Small intestine (tissue), 7 donors: Measurements from ENCODE around the gene PCDHGA4. TPM values are rescaled to one million over a fixed set of nuclear protein-coding genes. Genes with fewer than 3 reads are reported as not detected.
"Not testable (repeated sequence)": the region's sequence is repeated elsewhere in the genome, so short reads cannot be mapped to it uniquely, and the experiment has no call there.

ENCODE experiments used
- DNase-seq, 2 donors: peaks; one replicate each; pipeline versions ENCODE4 v3.0.0 to v3.0.0-alpha.2; 2013
- FAIRE-seq: peaks from 2 replicates; lab custom pipeline; 2012; peaks lifted over from hg19 to GRCh38; lab: Jason Lieb, UNC
- H3K27ac ChIP-seq, 3 donors: one replicate each; pipeline ENCODE4 v1.5.1; 2013; ENCODE audit warnings: low read length in 2 of 3, mild to moderate bottlenecking in 2 of 3, control low read depth in 1 of 3, inconsistent platforms in 1 of 3, low read depth in 1 of 3, moderate library complexity in 1 of 3
- H3K27me3 ChIP-seq, 3 donors: one replicate each; pipeline ENCODE4 v1.6.1; 2013; ENCODE audit warnings: low read length in 3 of 3, inconsistent platforms in 1 of 3; ENCODE audit not compliant: control insufficient read depth in 3 of 3, insufficient read depth in 3 of 3
- H3K36me3 ChIP-seq, 3 donors: one replicate each; pipeline ENCODE4 v1.6.1; 2013; ENCODE audit warnings: low read length in 3 of 3, inconsistent platforms in 1 of 3, low read depth in 1 of 3, mild to moderate bottlenecking in 1 of 3, moderate library complexity in 1 of 3; ENCODE audit not compliant: control insufficient read depth in 3 of 3, insufficient read depth in 2 of 3
- H3K4me1 ChIP-seq, 3 donors: one replicate each; pipeline ENCODE4 v1.6.1; 2013; ENCODE audit warnings: low read length in 2 of 3, inconsistent platforms in 1 of 3, low read depth in 1 of 3, mild to moderate bottlenecking in 1 of 3, moderate library complexity in 1 of 3; ENCODE audit not compliant: control insufficient read depth in 3 of 3, insufficient read depth in 2 of 3
- H3K4me3 ChIP-seq, 3 donors: one replicate each; pipeline ENCODE4 v1.5.1; 2013; ENCODE audit warnings: low read length in 3 of 3, control low read depth in 1 of 3, inconsistent platforms in 1 of 3, low read depth in 1 of 3, mild to moderate bottlenecking in 1 of 3, moderate library complexity in 1 of 3
- H3K9me3 ChIP-seq, 2 donors: one replicate each; pipeline ENCODE4 v1.6.1; 2013; ENCODE audit warnings: low read depth in 1 of 2, low read length in 1 of 2; ENCODE audit not compliant: control insufficient read depth in 2 of 2, insufficient read depth in 1 of 2
- WGBS, 3 donors: extraction: QIAGEN DNeasy Blood & Tissue Kit; methylation state at CpG; one replicate each; pipeline ENCODE4 v1.1.7; 2013; 5-methylcytosine and 5-hydroxymethylcytosine counted together
- polyA plus RNA-seq, 4 donors: library from polyadenylated mRNA; stranded (reverse) in 3 of 4; unstranded in 1 of 4; fragments of 200-250 nt in 3 of 4; fragments of 120-200 nt in 1 of 4; gene quantifications; one replicate each; pipeline versions ENCODE4 v1.2.1 to v1.2.3, GENCODE V29; 2013
- donor health status: healthy with polysubstance abuse.
- donor health status: control.
- donor health status: control.
- donor health status: Bipolar disorder and iron deficiency.
- donor health status: healthy.

Gene PCDHGA4
- polyA plus RNA-seq, 4 donors: 0.31 to 0.43 TPM; not detected in 2

DNA sequence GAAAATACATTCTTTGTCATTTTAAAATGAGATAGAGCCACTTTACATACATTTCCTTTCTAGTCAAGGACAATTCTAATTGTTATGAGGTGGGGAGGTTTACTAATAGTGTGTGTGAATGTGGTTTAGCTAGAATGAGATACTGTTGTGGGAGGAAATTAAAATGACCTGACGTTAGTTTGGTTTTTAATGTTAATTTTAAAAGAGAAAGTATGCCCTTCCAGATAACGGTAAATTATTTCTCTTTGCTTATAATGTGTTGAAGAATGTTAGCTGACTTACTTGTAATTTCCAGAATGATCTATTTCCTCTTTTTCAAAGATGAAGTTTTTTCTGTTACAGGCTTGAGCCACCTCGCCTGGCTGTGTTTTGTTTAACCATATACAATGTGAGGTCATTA, 32.6 kb upstream of the PCDHGA4 start:
- DNase-seq (no peak), FAIRE-seq (no peak)
- Histone ChIP-seq H3K27me3 (peaks cover 0 to 3% (median 0%) of the 10 kb centered on the region in 3 donors), H3K27ac (no peak overlapping the region), H3K4me3 (no peak overlapping the region), H3K9me3 (peaks cover 7 to 42% of the 10 kb centered on the region in 2 donors), H3K4me1 (peaks cover 0 to 3% (median 2%) of the 10 kb centered on the region in 3 donors), H3K36me3 (peaks cover 2 to 15% (median 2%) of the 10 kb centered on the region in 3 donors)
- WGBS, 3 donors: 74 to 83% (median 81%) methylated on average over 3 of the region's 3 CpGs

DNA sequence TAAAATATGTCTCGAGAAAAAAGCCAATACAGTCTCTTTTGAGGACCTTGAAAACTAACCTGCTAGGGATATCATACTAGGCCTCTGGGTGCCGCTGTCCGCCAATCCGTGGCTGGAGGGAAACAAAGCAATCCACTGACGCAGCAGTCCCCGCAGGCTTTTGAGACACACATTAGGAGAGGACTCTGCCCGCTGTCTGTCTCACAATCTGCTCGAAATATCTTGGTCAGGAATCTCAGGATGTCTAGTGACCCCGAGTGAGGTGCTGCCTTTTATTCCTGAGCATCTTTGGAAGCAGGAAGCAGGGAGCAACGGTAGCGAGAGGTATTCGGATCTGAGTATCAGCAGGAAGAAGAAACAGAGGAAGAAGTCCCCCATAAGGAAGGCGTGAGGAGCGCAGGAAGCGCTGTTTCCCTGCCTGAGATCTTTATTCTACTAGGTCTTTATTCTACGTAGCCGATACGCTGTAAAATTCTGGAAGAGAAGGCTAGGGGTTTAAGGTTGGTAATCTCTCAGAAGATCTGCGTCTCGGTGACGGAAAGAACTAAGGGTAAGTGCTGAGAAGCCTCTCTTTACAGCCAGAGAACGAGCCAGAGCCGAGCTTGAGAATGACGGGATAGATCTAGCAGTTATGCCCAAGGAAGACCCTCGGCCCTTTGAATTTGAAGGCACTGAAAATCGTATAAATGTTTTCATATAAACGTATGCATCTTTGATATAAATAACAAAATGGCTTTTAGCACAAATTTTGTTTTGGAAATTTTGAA, 28.6 kb upstream of the PCDHGA4 start:
- FAIRE-seq (no peak), DNase-seq (peak; percentile 35 to 52)
- H3K27ac ChIP-seq: peak overlapping the region in 1 of 3 donors; percentile 6
- no peaks in the 10 kb centered on the region for H3K4me1 ChIP-seq
- H3K9me3 ChIP-seq: peaks cover 0 to 37% of the 10 kb centered on the region in 2 donors
- 13 to 23% (median 19%) methylated on average over 27 of the region's 27 CpGs for WGBS, 3 donors
- no peaks in the 10 kb centered on the region for H3K36me3 ChIP-seq
- peak overlapping the region; percentile 9 to 17 (median 9) for H3K4me3 ChIP-seq
- H3K27me3 ChIP-seq: peaks cover 0 to 17% (median 12%) of the 10 kb centered on the region in 3 donors

- FAIRE-seq (no peak), DNase-seq (no peak)
- Histone ChIP-seq H3K36me3 (no peaks in the 10 kb centered on the region), H3K4me3 (no peak overlapping the region), H3K27me3 (peaks cover 0 to 19% (median 15%) of the 10 kb centered on the region in 3 donors), H3K4me1 (no peaks in the 10 kb centered on the region), H3K9me3 (peaks cover 0 to 46% of the 10 kb centered on the region in 2 donors), H3K27ac (no peak overlapping the region)
- WGBS, 3 donors: 64 to 85% (median 81%) methylated on average over 8 of the region's 8 CpGs
These were observed 26.6 kb upstream of the PCDHGA4 start for GRCh38 chr5:141328231-141328630.

- Histone ChIP-seq H3K36me3 (no peaks in the 10 kb centered on the region), H3K4me3 (no peak within 1 kb of the TSS), H3K4me1 (no peaks in the 10 kb centered on the region), H3K27me3 (peaks cover 0 to 19% (median 17%) of the 10 kb centered on the region in 3 donors), H3K27ac (no peak within 1 kb of the TSS), H3K9me3 (peaks cover 2 to 46% of the 10 kb centered on the region in 2 donors)
- WGBS, 3 donors: 28 to 40% (median 39%) methylated on average over 21 of the region's 21 CpGs
- DNase-seq (no peak), FAIRE-seq (no peak)
These were observed 24.3 kb upstream of the PCDHGA4 start, which contains the start of gene PCDHGA1 for GRCh38 chr5:141330299-141331080. Gene PCDHGA1 (plus strand): TSS chr5:141330514.

DNA sequence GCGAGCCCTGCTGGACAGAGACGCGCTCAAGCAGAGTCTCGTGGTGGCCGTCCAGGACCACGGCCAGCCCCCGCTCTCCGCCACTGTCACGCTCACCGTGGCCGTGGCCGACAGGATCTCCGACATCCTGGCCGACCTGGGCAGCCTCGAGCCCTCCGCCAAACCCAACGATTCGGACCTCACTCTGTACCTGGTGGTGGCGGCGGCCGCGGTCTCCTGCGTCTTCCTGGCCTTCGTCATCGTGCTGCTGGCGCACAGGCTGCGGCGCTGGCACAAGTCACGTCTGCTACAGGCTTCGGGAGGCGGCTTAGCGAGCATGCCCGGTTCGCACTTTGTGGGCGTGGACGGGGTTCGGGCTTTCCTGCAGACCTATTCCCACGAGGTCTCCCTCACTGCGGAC, 22.2 kb upstream of the PCDHGA4 start:
- not testable (repeated sequence) for H3K27ac ChIP-seq, DNase-seq, FAIRE-seq, H3K36me3 ChIP-seq, H3K4me1 ChIP-seq, H3K4me3 ChIP-seq
- Histone ChIP-seq H3K27me3 (peaks cover 0 to 17% (median 16%) of the 10 kb centered on the region in 3 donors), H3K9me3 (peaks cover 2 to 35% of the 10 kb centered on the region in 2 donors)
- WGBS, 3 donors: 48 to 66% (median 62%) methylated on average over 26 to 39 of the region's 39 CpGs

- FAIRE-seq (no peak), DNase-seq (peak in 1 of 2 donors; percentile 24)
- Histone ChIP-seq H3K36me3 (no peaks in the 10 kb centered on the region), H3K27ac (no peak within 1 kb of the TSS), H3K9me3 (peaks cover 4 to 28% of the 10 kb centered on the region in 2 donors), H3K27me3 (peaks cover 0 to 9% (median 7%) of the 10 kb centered on the region in 3 donors), H3K4me3 (peak within 1 kb of the TSS in 1 of 3 donors; percentile 16), H3K4me1 (no peaks in the 10 kb centered on the region)
- 15 to 28% (median 26%) methylated on average over 27 of the region's 27 CpGs for WGBS, 3 donors
These were observed 16.1 kb upstream of the PCDHGA4 start, which contains the start of gene PCDHGA2 for GRCh38 chr5:141338538-141339306. Gene PCDHGA2 (plus strand): TSS chr5:141338760.

DNA sequence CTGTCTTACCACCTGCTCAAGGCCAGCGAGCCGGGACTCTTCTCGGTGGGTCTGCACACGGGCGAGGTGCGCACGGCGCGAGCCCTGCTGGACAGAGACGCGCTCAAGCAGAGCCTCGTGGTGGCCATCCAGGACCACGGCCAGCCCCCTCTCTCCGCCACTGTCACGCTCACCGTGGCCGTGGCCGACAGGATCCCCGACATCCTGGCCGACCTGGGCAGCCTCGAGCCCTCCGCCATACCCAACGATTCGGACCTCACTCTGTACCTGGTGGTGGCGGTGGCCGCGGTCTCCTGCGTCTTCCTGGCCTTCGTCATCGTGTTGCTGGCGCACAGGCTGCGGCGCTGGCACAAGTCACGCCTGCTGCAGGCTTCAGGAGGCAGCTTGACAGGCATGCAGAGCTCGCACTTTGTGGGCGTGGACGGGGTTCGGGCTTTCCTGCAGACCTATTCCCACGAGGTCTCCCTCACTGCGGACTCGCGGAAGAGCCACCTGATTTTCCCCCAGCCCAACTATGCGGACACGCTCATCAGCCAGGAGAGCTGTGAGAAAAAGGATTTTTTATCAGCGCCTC, 14.0 kb upstream of the PCDHGA4 start:
- H3K4me1 ChIP-seq, FAIRE-seq, H3K36me3 ChIP-seq, H3K4me3 ChIP-seq, DNase-seq, H3K27ac ChIP-seq: not testable (repeated sequence)
- Histone ChIP-seq H3K27me3 (peaks cover 0 to 15% (median 12%) of the 10 kb centered on the region in 3 donors), H3K9me3 (peaks cover 2 to 46% of the 10 kb centered on the region in 2 donors)
- WGBS, 3 donors: 68 to 73% (median 71%) methylated on average over 32 to 45 of the region's 45 CpGs
